ENCODE measurements around the gene MCUR1.

DNA sequence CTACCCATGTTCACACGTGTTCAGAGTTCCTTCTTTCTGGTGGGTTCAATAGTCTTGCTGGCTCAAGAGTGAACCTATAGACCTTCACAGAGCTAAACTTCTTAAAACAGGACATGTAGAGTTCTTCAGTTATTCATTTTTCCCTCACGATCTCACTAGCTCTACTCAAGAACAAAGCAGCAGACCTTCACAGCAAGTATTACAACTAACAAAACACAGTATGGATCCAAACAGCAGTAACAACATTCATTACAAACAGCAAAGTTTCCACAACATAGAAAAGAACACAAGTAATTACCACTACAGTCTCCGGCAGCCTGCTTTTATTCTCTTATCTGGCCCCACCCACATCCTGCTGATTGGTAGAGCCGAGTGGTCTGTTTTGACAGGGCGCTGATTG, 39.5 kb upstream of the MCUR1 start:
- TF ChIP-seq CTCF (conservative IDR thresholded peaks at IDR 0.05; ENCODE audit: low read depth, low read length) (no peak), EZH2phosphoT487 (IDR thresholded peaks at IDR 0.05; ENCODE audit: borderline replicate concordance, low read length) (no peak)

Data from PC-3 (cell line).